GM12878 (cell line): ENCODE data around the gene TSBP1. TPM values are rescaled to one million over a fixed set of nuclear protein-coding genes. Genes with fewer than 3 reads are reported as not detected.
"Not testable (repeated sequence)": the region's sequence is repeated elsewhere in the genome, so short reads cannot be mapped to it uniquely, and the experiment has no call there.

Experiments used
- ATAC-seq: fragments of 200-7000 bp; cut with Tn5 transposase; 3 replicates; pipeline ENCODE4 v1.9.1; 2020; ENCODE audit warnings: mild to moderate bottlenecking, moderate library complexity
- BruUV-seq: library from RNA; stranded (reverse); fragments of 400-500 nt; replicated peaks from 2 replicates; lab custom pipeline; 2021; lab: Mats Ljungman, UMichigan
- CTCF ChIA-PET: fragments of 300-600 bp; sonication (Branson Sonifier 250); formaldehyde crosslinking; extraction: SDS; loops from one replicate; lab custom pipeline; 2021; ENCODE audit warnings: inconsistent platforms; lab: Yijun Ruan, JAX
- POLR2A ChIA-PET: fragments of 350-600 bp; formaldehyde crosslinking; extraction: SDS; loops from one replicate; lab custom pipeline; 2021; ENCODE audit warnings: inconsistent platforms; lab: Charles Lee
- RAD21 ChIA-PET: fragments of 300-600 bp; sonication (Branson Sonifier 250); formaldehyde crosslinking; loops from one replicate; lab custom pipeline; 2023; ENCODE audit warnings: antibody characterized with exemption; ENCODE audit not compliant: unreplicated experiment; lab: Charles Lee
- SMC1A ChIA-PET: fragments of 300-600 bp; sonication (Branson Sonifier 250); formaldehyde crosslinking; loops from one replicate; lab custom pipeline; 2023; ENCODE audit not compliant: unreplicated experiment, uncharacterized antibody; lab: Charles Lee
- DNase-seq: peaks from one replicate; pipeline ENCODE4 v3.0.0-alpha.2; 2011; ENCODE audit warnings: low read depth, low spot score
- FAIRE-seq: peaks from 3 replicates; lab custom pipeline; 2011; peaks lifted over from hg19 to GRCh38; lab: Jason Lieb, UNC
- H2AFZ ChIP-seq: 2 replicates; pipeline ENCODE4 v1.6.0; 2011; ENCODE audit warnings: low read depth, low read length, control low read depth; ENCODE audit not compliant: control insufficient read depth
- H3K27ac ChIP-seq: 2 replicates; pipeline ENCODE4 v1.5.1; 2011; ENCODE audit warnings: control low read depth; ENCODE audit not compliant: control insufficient read depth, insufficient read depth
- H3K27me3 ChIP-seq, 2 experiments: replicated peaks in 1 of 2; 2 replicates each; pipeline versions ENCODE4 v1.6.0 to v1.6.1; 2011; ENCODE audit warnings: low read length in 1 of 2; ENCODE audit not compliant: control insufficient read depth in 2 of 2, insufficient read depth in 2 of 2
- H3K36me3 ChIP-seq, 2 experiments: 2 replicates each; pipeline ENCODE4 v1.5.1; 2011; ENCODE audit warnings: low read length in 1 of 2; ENCODE audit not compliant: control insufficient read depth in 2 of 2, insufficient read depth in 2 of 2
- H3K4me1 ChIP-seq: 2 replicates; pipeline ENCODE4 v1.6.1; 2011; ENCODE audit warnings: mild to moderate bottlenecking, low read length, moderate library complexity, mixed read lengths; ENCODE audit not compliant: control insufficient read depth, insufficient read depth
- H3K4me2 ChIP-seq: 2 replicates; pipeline ENCODE4 v1.6.0; 2011; ENCODE audit warnings: control low read depth; ENCODE audit not compliant: control insufficient read depth, insufficient read depth
- H3K4me3 ChIP-seq: fragments of 200-600 bp; sonication (generic); 2 replicates; pipeline ENCODE4 v1.5.1; 2016
- H3K79me2 ChIP-seq: 2 replicates; pipeline ENCODE4 v1.6.0; 2011; ENCODE audit warnings: low read length; ENCODE audit not compliant: control insufficient read depth, insufficient read depth
- H3K9ac ChIP-seq: 2 replicates; pipeline ENCODE4 v1.8.0; 2011; ENCODE audit warnings: low read length, control low read depth, mixed read lengths; ENCODE audit not compliant: control insufficient read depth, insufficient read depth
- H3K9me3 ChIP-seq: replicated peaks from 3 replicates; pipeline ENCODE4 v1.5.1; 2011; ENCODE audit warnings: mild to moderate bottlenecking, low read length; ENCODE audit not compliant: control insufficient read depth, insufficient read depth
- H4K20me1 ChIP-seq: 2 replicates; pipeline ENCODE4 v1.6.0; 2011; ENCODE audit not compliant: control insufficient read depth, insufficient read depth
- CREM ChIP-seq: IDR thresholded peaks from 2 replicates; pipeline ENCODE4 v1.6.1; 2014; ENCODE audit warnings: antibody characterized with exemption, low read depth
- FOXK2 ChIP-seq: fragments of 450-650 bp; IDR thresholded peaks from 2 replicates; pipeline ENCODE4 v1.6.1; 2017; ENCODE audit warnings: mild to moderate bottlenecking, moderate library complexity
- HDAC2 ChIP-seq: fragments of 200-600 bp; sonication (generic); IDR thresholded peaks from 2 replicates; pipeline ENCODE4 v1.6.1; 2017
- RUNX3 ChIP-seq: IDR thresholded peaks from 2 replicates; pipeline ENCODE4 v1.6.1; 2012; ENCODE audit warnings: low read length, inconsistent platforms
- WGBS: methylation state at CpG from one replicate; pipeline ENCODE4 v1.1.6; 2016; ENCODE audit warnings: low lambda C conversion rate; ENCODE audit not compliant: insufficient replicate concordance, insufficient coverage; ENCODE audit errors: missing lambda C conversion rate; 5-methylcytosine and 5-hydroxymethylcytosine counted together
- in situ Hi-C: fragments of 300-500 bp; cut with MboI; formaldehyde crosslinking; loops from 9 replicates; pipeline ENCODE4 v1.14.3; 2018; ENCODE audit warnings: mixed read lengths
- intact Hi-C: fragments of 100-400 bp; cut with micrococcal nuclease; formaldehyde crosslinking; loops from one replicate; pipeline ENCODE4 v1.14.2; 2022; ENCODE audit not compliant: unreplicated experiment
- polyA plus RNA-seq, 11 experiments: library from polyadenylated mRNA; depleted of rRNA in 4 of 11; unstranded in 6 of 11; stranded (reverse) in 5 of 11; fragments of >200 nt; fragmentation: Nextera tagmentation in 4 of 11; fragmentation: Illumina TruSeq in 1 of 11; extraction: Ambion mirVana in 4 of 11; extraction: Trizol in 1 of 11; gene quantifications; 1 replicate in 1 of 11; 2 replicates in 10 of 11; pipeline versions ENCODE4 v1.2.1 to v1.2.3, GENCODE V29; 2011 to 2016; ENCODE audit warnings: inconsistent platforms in 2 of 11, missing spikeins in 2 of 11, low read depth in 1 of 11
- total RNA-seq, 4 experiments: library from RNA; depleted of rRNA in 3 of 4; stranded (reverse); fragments of >200 nt in 3 of 4; fragmentation: Illumina TruSeq in 1 of 4; extraction: Trizol in 1 of 4; gene quantifications; 2 replicates each; pipeline versions ENCODE4 v1.2.1 to v1.2.3, GENCODE V29; 2013 to 2021
- TF ChIP-seq, protein P1 (sequence below): fragments of 150-350 bp; IDR thresholded peaks from 2 replicates; pipeline ENCODE4 v1.6.1; 2016; ENCODE audit warnings: low read depth, low read length

TSBP1 gene
- total and polyA plus RNA-seq, 10 of the 15 experiments (the other 5 are each of a cell fraction or from before 2014, with no cell fraction given): not detected

DNA sequence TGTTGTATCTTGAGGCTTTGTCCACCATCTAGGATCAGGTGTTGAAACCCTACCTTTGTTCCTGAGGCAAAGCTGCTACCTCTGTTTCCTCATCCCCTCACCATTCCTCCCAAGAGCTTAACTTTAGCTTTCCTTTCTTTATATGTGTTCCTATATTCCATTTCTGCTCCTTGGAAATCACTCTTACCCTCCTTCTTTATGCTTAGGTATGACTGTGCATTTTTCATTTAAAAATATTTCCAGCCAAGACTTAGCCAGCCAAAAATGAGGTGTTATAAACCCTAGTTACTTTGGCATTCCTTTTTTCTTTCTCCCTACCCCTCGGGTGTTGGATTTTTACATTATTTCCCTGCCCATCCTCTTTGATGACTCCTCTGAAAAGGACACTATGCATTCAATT lies 57.7 kb downstream of the TSBP1 start:
- 67% methylated on average over 1 of the region's 1 CpG for WGBS
- H3K4me1 ChIP-seq: no peaks in the 10 kb centered on the region
- H4K20me1 ChIP-seq: no peaks in the 10 kb centered on the region
- no peak for TF ChIP-seq FOXK2
- no peak for DNase-seq
- H3K36me3 ChIP-seq: no peaks in the 10 kb centered on the region
- ChIA-PET CTCF (interaction anchor here (0.6 to 1.6 kb wide), 2 partner anchors 21 to 69 kb away, joined by 3 to 4 read pairs; no protein-coding TSS in a partner anchor), RAD21 (no interaction called here), SMC1A (interaction anchor here (0.9 to 1.0 kb wide), 2 partner anchors 11 to 68 kb away, joined by 3 to 4 read pairs; no protein-coding TSS in a partner anchor), POLR2A (no interaction called here)
- no peaks in the 10 kb centered on the region for H3K79me2 ChIP-seq
- FAIRE-seq: no peak
- no TSS peak for BruUV-seq
- no peak for ATAC-seq
- no peak overlapping the region for H3K4me2 ChIP-seq
- H3K27ac ChIP-seq: no peak overlapping the region
- H3K9ac ChIP-seq: no peak overlapping the region
- intact Hi-C loops (no loop called here), in situ Hi-C loops (no loop called here)
- no peak overlapping the region for H2AFZ ChIP-seq
- H3K4me3 ChIP-seq: no peak overlapping the region
- H3K9me3 ChIP-seq: no peaks in the 10 kb centered on the region
- H3K27me3 ChIP-seq: peaks cover 1 to 5% of the 10 kb centered on the region in 2 experiments; a peak in 2 of 4 replicates

DNA sequence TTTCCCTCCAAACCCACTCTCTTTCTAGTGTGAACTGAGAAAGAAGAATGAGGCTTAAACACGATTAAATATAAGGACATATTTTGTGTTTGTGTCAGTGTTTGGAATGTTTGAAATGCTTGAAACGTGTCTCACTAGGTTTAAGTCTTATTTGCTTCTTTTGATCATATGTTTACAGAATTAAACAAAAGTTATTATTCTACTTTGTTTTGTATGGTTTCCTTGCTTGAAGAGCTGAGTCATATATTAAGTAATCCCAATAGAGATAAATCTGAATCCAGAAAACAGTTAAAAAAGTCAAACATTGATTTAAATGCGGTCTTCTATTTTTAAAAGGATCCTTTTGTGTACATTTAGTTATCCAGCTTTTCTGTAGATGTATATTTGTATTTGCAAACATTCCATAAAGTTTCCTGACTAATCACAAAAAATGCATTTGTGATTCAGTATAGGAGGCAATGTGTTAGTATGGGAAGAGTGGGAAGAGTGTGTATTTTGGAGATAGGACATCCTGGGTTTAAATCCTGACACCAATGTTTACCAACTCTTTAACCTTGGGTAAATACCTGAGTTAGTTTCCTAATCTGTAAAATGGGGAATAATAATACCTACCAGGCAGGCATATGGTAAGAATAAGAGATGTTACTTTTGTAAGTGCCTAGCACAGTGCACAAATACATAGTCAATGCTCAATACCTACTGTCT lies 72.9 kb downstream of the TSBP1 start:
- H3K4me3 ChIP-seq: no peak overlapping the region
- POLR2A ChIA-PET: no interaction called here
- H3K27me3 ChIP-seq: no peaks in the 10 kb centered on the region
- SMC1A ChIA-PET: interaction anchor here (0.6 kb wide), 2 partner anchors 12 to 235 kb away, joined by 3 to 5 read pairs; no protein-coding TSS in a partner anchor
- no peaks in the 10 kb centered on the region for H3K36me3 ChIP-seq
- TF ChIP-seq CREM (no peak), HDAC2 (no peak), RUNX3 (no peak)
- TF ChIP-seq, protein P1, sequence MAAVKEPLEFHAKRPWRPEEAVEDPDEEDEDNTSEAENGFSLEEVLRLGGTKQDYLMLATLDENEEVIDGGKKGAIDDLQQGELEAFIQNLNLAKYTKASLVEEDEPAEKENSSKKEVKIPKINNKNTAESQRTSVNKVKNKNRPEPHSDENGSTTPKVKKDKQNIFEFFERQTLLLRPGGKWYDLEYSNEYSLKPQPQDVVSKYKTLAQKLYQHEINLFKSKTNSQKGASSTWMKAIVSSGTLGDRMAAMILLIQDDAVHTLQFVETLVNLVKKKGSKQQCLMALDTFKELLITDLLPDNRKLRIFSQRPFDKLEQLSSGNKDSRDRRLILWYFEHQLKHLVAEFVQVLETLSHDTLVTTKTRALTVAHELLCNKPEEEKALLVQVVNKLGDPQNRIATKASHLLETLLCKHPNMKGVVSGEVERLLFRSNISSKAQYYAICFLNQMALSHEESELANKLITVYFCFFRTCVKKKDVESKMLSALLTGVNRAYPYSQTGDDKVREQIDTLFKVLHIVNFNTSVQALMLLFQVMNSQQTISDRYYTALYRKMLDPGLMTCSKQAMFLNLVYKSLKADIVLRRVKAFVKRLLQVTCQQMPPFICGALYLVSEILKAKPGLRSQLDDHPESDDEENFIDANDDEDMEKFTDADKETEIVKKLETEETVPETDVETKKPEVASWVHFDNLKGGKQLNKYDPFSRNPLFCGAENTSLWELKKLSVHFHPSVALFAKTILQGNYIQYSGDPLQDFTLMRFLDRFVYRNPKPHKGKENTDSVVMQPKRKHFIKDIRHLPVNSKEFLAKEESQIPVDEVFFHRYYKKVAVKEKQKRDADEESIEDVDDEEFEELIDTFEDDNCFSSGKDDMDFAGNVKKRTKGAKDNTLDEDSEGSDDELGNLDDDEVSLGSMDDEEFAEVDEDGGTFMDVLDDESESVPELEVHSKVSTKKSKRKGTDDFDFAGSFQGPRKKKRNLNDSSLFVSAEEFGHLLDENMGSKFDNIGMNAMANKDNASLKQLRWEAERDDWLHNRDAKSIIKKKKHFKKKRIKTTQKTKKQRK: no peak
- H3K9me3 ChIP-seq: no peaks in the 10 kb centered on the region
- no peak overlapping the region for H3K9ac ChIP-seq
- no TSS peak for BruUV-seq
- no peak overlapping the region for H3K4me2 ChIP-seq
- FAIRE-seq (no peak), DNase-seq (no peak), ATAC-seq (no peak)
- CTCF ChIA-PET: no interaction called here
- no peak overlapping the region for H2AFZ ChIP-seq
- no peaks in the 10 kb centered on the region for H4K20me1 ChIP-seq
- in situ Hi-C loops (no loop called here), intact Hi-C loops (no loop called here)
- RAD21 ChIA-PET: no interaction called here
- no peaks in the 10 kb centered on the region for H3K4me1 ChIP-seq
- no peak overlapping the region for H3K27ac ChIP-seq
- 76% methylated on average over 3 of the region's 3 CpGs for WGBS
- no peaks in the 10 kb centered on the region for H3K79me2 ChIP-seq

DNA sequence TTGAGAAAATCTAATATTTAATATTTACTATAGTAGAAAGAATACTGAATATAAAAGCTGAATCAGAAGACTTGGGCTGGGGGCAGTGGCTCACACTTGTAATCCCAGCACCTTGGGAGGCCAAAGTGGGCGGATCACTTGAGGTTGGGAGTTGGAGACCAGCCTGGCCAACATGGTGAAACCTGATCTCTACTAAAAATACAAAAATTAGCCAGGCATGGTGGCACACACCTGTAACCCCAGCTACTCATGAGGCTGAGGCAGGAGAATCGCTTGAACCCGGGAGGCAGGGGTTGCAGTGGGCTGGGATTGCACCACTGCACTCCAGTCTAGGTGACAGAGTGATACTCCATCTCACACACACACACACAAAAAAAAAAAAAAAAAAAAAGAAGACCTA lies 76.7 kb downstream of the TSBP1 start:
- H3K27me3 ChIP-seq, intact Hi-C loops, H3K9me3 ChIP-seq, H2AFZ ChIP-seq, DNase-seq, BruUV-seq, H3K79me2 ChIP-seq, H3K4me1 ChIP-seq, POLR2A ChIA-PET, H3K4me3 ChIP-seq, H3K4me2 ChIP-seq, H3K36me3 ChIP-seq, H4K20me1 ChIP-seq, in situ Hi-C loops, H3K9ac ChIP-seq, ATAC-seq, H3K27ac ChIP-seq, FAIRE-seq, RAD21 ChIA-PET: not testable (repeated sequence)
- ChIA-PET CTCF (interaction anchor here (0.6 to 0.9 kb wide), 2 partner anchors 50 to 580 kb away, joined by 3 to 4 read pairs; no protein-coding TSS in a partner anchor), SMC1A (interaction anchor here (0.7 to 0.8 kb wide), 2 partner anchors 70 to 370 kb away, joined by 3 to 8 read pairs; no protein-coding TSS in a partner anchor)
- 10% methylated on average over 1 of the region's 3 CpGs for WGBS
